CD4-positive, alpha-beta T cell treated with Interleukin-17A for 4 hours (primary cell): ENCODE measurements around the gene GRID1.

Experiments
- DNase-seq: peaks from one replicate; pipeline ENCODE4 v3.0.0-alpha.2; 2020; ENCODE audit warnings: mixed read lengths

GRID1 gene

DNA sequence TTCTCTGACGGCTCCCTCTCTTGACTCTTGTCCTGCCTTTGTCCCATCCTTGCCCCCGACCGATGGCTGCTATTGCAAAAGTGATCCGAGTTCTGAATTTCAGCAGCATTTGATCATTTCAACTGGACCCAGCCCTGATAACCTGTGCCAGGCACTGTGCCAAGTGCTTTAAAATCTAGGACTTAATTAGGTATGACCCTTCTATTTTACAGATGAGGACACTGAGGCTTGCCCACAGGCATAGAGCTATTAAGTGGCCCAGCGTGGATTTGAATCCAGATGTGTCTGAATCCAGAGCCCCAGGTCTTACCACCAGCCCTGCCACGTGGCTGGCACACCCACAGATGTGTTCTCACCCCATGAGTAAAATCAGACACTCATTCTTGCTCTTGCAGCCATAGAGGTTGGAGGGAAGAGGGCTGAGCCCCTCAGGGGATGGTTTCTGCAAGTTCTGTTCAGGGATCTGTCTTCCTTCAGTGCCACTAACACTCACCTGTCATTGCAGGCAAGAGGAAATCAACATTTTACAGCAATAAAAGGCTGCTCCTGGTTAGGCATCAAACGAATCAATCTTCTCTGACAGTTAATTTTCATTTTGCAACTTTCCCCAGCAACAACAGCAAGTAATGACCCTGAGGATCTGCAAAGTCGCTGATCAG, 101.2 kb downstream of the GRID1 start:
- DNase-seq: no peak

- no peak for DNase-seq
These were observed 101.9 kb downstream of the GRID1 start for GRCh38 chr10:86264481-86265231.

DNA sequence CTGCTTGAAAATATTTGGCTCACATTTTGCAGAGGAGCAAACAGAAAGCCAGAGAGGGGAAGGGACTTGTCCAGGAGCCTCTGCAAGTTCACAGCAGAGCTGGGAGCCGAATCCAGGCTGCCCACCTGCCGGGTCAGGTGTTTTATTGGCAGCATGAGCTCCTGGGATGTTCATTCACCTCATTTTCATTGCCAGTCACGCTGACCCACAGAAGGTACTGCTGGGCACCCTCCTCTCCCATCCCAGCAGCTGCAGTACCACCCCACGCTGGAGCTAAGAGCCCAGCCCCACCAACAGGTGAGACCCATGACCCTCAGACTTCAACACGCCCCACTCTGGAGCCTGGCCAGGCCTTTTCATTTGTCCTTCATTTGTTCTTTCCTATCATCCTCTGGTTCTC, 102.7 kb downstream of the GRID1 start:
- DNase-seq: no peak

DNA sequence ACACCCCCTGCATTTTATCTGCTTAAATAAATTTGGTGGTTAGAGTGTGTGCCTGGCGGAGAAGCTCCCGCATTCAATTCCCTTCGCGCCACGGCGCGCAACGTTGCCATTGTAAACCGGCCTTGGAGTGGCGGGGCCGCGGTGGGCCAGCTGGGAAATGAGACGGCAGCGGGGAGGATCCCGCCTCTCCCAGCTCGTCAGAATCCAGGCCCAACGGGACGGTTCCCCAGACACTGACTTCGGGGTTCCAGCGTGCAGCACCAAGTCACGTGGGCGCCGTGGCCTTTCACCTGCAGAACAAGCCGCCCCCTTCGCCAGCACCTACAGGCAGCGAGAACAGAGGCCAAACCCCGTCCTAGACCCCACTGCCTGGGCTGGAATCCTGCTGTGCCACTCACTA, 103.4 kb downstream of the GRID1 start:
- DNase-seq: no peak

- no peak for DNase-seq
These were observed 103.9 kb downstream of the GRID1 start for GRCh38 chr10:86262688-86263181.

- no peak for DNase-seq
These were observed 104.5 kb downstream of the GRID1 start for GRCh38 chr10:86261941-86262687.

DNA sequence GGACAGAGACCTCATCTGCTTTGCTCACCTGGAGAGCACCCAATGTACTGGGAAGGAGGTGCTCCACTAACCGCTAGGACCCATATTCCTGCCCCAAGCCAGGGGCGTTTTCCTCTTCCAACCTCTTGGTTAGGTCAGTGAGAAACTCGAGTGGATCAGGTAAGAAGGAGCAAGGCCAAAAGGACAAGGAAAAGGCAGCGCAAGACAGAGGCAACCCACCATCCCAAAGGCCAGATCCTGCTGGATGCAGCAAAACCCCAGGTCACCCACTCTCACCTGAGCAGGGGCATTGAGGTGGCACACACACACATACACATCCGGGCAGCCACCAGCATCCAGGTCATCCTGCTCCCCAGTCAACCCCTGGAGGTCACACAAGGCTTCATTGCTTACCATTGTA, 105.1 kb downstream of the GRID1 start:
- no peak for DNase-seq

GRCh38 chr10:86260564-86260963, 106.0 kb downstream of the GRID1 start:
- no peak for DNase-seq

DNA sequence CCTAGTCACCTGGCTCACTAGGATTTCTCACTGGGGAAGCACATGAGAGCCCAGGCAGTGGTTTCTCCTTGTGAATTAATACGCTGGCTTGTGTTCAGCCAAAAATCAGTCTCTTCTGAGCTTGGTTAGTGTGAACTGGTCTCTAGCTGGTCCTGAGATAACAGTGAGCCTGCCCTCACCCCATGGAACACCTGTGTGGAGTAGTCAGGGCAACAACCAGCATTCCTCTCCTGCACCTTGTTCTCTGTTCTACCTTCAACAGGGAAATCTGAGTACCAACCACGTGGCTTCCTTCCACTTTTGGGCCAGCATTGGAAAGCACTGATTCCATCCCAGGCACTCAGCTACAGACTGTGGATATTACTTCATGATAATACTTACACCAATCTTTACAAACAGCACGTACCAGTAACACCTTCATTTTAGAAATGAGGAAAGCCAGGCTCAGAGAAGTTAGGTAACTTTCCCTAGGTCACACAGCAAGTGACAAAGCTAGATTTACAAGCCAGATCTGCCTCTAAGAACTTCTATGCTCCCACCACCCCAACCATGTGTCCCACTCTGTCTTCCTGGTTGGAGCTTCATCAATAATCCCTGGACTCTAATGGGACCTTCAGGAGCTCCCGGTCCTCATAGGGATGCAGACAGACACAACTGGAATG, 106.6 kb downstream of the GRID1 start:
- no peak for DNase-seq

GRCh38 chr10:86258941-86259340, 107.7 kb downstream of the GRID1 start:
- no peak for DNase-seq

- no peak for DNase-seq
These were observed 108.1 kb downstream of the GRID1 start for GRCh38 chr10:86258499-86258898.

DNA sequence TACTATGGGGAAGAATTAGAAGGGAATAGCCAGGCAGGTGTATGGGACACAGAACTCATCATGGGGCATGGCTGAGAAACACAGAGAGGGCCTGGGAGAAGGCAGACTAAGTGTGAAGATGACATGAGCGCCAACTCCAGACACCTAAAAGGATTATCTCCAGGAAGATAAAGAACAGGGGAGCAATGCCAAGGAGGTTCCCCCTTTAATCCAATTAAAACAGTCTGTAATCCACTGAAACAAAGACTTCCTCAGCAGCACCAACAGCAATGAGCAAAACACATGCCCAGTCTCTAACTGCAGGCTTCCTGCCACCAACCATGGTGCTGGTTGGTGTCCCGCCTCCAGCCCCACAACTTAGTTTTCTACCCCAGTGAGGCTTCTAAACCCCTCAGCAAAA, 108.9 kb downstream of the GRID1 start:
- no peak for DNase-seq

DNA sequence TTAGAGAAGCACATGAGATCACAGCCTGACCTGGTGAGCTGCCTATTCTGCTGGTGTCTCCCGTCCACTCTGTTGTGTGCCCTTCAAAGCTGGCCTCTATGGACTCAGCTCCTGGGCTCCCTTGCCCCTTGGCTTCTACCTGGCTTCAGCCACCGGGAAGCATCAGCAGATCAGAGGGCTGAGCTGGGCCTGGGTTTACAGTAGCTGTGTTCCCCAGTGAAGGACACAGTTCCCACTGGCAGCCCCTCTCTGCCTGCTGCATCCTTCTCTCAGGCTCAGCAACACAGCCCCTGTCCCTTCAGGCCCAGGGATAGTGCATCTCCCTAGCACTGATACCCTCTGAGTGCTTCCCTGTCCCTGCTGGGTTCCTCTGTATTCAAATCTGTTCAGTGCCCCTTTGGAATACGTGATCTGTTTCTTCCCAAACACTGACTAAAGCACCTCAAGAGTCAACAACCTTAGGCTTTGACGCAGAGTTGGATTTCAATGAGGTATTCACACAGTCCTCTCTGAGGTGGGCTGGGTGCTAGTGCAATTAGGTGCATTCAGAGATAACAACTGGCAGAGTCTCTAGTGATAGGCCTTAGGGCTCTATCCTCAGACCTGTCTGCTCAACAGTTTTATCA, 109.8 kb downstream of the GRID1 start:
- DNase-seq: no peak

- no peak for DNase-seq
These were observed 111.0 kb downstream of the GRID1 start for GRCh38 chr10:86255405-86256251.

GRCh38 chr10:86254526-86255174, 111.9 kb downstream of the GRID1 start:
- no peak for DNase-seq

- no peak for DNase-seq
These were observed 112.5 kb downstream of the GRID1 start for GRCh38 chr10:86254081-86254480.

DNA sequence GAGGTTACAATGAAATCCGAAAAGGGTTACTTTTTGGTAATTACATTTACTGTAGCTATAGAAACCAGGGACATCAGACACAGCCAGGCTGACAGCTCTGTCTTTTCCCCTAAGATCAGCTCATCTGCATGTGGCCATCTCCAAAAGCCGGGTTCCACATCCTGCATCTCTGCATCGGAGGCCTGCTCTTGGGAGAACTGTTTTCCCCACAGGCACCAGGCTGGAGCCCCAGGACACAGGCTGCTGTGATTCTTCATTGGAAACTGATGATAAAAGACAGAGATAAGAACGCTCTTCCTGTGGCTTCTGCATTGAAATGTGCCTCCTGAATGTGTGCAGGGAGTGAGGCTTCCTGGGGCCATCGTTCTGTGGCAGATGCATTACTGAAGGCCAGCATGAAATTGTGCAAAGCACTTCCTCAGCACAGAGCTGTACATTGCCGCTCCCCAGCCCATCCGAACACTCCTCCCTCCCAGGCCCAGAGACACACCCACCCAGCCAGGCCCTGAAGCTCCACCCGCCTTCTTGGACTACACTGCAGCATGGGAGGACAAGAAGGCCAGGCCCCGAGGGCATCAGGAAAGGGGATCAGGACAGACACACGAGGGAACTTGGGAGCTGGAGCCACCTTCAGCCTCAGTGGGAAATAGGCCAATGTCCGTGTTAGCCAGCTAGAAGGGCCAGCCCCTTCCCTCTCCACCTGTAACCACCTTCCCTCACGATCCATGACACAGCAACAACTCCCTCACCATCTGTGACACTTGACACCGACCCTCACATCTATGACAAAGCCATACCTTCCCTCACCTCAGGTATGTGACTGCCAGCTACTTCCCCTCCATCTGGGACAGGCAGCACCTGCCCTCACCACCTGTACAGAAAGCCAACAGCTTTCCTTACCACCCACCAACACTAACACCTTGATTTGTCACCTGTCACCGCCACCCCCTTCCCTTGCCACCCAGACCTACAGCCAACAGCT, 113.2 kb downstream of the GRID1 start:
- no peak for DNase-seq

DNA sequence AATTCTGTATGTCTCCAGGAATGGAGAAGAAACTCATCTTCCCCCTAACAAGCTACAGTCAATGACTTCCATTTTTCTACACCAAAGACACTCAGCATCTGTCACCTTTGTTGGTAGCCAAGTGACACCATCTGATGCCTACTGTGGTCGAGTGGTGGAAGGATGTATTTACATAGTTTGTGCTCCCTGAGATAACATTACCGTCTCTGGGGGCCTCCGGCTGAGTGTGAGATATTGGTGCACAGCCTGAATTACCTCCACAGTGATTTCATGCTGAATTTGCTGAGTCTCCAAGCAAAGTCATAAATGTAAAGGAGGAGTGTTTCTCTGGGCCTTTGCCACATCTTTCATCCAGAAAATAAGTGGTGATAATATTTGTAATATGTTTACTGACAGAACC, 114.0 kb downstream of the GRID1 start:
- no peak for DNase-seq

GRCh38 chr10:86252079-86252478, 114.5 kb downstream of the GRID1 start:
- no peak for DNase-seq

GRCh38 chr10:86251426-86251825, 115.2 kb downstream of the GRID1 start:
- no peak for DNase-seq
